Amniotic stem cell (primary cell): Measurements from ENCODE around the gene LPIN1.
"Not testable (repeated sequence)": the region's sequence is repeated elsewhere in the genome, so short reads cannot be mapped to it uniquely, and the experiment has no call there.

ENCODE experiments used
- DNase-seq: peaks from one replicate; lab custom pipeline; 2025; lab: John Stamatoyannopoulos, UW

Gene LPIN1

GRCh38 chr2:11743846-11744553 is 2.4 kb upstream of the LPIN1 start:
- DNase-seq, result peak; percentile 99

GRCh38 chr2:11744631-11745394 is 1.6 kb upstream of the LPIN1 start:
- DNase-seq, result peak; percentile 2

- no peak for DNase-seq
Observed at GRCh38 chr2:11745613-11746375, 638 bp upstream of the LPIN1 start.

- DNase-seq, result peak; percentile 45
Observed at GRCh38 chr2:11746807-11747459, 501 bp downstream of the LPIN1 start.

GRCh38 chr2:11748018-11748860 is 1.8 kb downstream of the LPIN1 start:
- DNase-seq, result no peak

GRCh38 chr2:11748861-11749645 is 2.6 kb downstream of the LPIN1 start:
- DNase-seq, result no peak

- DNase-seq, result no peak
Observed at GRCh38 chr2:11749646-11750349, 3.4 kb downstream of the LPIN1 start.

- DNase-seq, result no peak
Observed at GRCh38 chr2:11750422-11750821, 4.0 kb downstream of the LPIN1 start.

- no peak for DNase-seq
Observed at GRCh38 chr2:11750917-11751316, 4.5 kb downstream of the LPIN1 start.

GRCh38 chr2:11752906-11753305 is 6.5 kb downstream of the LPIN1 start:
- no peak for DNase-seq

- no peak for DNase-seq
Observed at GRCh38 chr2:11753452-11753885, 7.0 kb downstream of the LPIN1 start.

GRCh38 chr2:11753886-11754699 is 7.7 kb downstream of the LPIN1 start:
- DNase-seq, result peak; percentile 40

GRCh38 chr2:11754700-11755015 is 8.2 kb downstream of the LPIN1 start:
- no peak for DNase-seq

- DNase-seq, result no peak
Observed at GRCh38 chr2:11757101-11757500, 10.7 kb downstream of the LPIN1 start.

- DNase-seq, result no peak
Observed at GRCh38 chr2:11758187-11758586, 11.8 kb downstream of the LPIN1 start.

- no peak for DNase-seq
Observed at GRCh38 chr2:11758647-11759046, 12.2 kb downstream of the LPIN1 start.

- not testable (repeated sequence) for DNase-seq
Observed at GRCh38 chr2:11759182-11759975, 12.9 kb downstream of the LPIN1 start.

GRCh38 chr2:11761259-11761658 is 14.8 kb downstream of the LPIN1 start:
- DNase-seq, result no peak
